ENCODE results near the gene NMNAT2. TPM values are rescaled to one million over a fixed set of nuclear protein-coding genes. Genes with fewer than 3 reads are reported as not detected.
"Not testable (repeated sequence)": the region's sequence is repeated elsewhere in the genome, so short reads cannot be mapped to it uniquely, and the experiment has no call there.

Gene NMNAT2
- total and polyA plus RNA-seq, 8 donors = 0.42 to 4.9 (median 1.8) TPM

DNA sequence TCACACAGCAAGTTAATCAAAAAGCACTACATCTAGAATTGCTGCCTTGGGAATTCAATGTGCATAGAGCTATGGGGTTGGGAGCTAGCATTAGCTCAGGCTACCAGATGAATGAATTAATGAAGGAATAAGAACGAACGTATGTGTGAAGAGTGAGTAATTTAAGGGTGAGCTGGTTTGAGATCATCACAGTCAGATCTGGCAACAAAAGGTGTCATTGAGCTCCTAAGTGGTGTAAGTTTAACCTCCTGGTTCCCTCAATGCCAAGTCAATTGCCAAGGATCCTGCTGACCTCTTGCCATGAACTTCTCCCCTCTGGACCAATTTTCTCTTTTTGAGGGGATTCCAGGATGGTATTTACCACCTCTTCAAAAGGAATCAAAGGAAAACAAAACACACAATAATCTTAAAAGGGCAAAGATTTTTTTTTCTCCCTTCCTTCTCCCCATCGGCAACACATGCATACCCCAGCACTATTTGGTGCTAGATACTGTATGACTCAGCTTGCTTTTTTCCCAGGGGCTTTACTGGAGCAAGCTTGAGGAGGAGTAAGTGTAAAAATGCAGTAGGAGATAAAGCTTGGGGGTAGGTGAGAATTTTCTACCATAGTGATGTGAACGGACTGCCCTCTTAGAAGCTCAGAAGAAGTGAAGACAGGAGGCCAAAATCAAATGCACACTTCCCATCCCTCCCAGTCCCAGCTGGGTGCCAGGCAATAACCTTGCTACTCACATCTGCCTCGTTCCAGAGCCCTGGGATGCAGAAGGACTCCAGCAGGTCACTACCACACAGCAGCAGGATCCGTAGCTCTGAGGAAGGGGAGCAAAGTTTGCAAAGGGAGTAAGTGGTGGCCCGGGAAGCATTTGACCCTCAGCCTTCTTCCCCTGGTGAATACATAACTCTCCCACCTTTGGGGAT lies 140.1 kb downstream of the NMNAT2 start:
- intact Hi-C loops (cut with DNase I) = no loop called here
- H3K27me3 ChIP-seq = no peaks in the 10 kb centered on the region
- ATAC-seq = no peak
- FAIRE-seq = no peak
- DNase-seq = no peak
- WGBS, 2 donors = 43 to 51% methylated on average over 7 of the region's 7 CpGs
- H3K36me3 ChIP-seq = no peaks in the 10 kb centered on the region
- TF ChIP-seq, protein P1, sequence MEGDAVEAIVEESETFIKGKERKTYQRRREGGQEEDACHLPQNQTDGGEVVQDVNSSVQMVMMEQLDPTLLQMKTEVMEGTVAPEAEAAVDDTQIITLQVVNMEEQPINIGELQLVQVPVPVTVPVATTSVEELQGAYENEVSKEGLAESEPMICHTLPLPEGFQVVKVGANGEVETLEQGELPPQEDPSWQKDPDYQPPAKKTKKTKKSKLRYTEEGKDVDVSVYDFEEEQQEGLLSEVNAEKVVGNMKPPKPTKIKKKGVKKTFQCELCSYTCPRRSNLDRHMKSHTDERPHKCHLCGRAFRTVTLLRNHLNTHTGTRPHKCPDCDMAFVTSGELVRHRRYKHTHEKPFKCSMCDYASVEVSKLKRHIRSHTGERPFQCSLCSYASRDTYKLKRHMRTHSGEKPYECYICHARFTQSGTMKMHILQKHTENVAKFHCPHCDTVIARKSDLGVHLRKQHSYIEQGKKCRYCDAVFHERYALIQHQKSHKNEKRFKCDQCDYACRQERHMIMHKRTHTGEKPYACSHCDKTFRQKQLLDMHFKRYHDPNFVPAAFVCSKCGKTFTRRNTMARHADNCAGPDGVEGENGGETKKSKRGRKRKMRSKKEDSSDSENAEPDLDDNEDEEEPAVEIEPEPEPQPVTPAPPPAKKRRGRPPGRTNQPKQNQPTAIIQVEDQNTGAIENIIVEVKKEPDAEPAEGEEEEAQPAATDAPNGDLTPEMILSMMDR (IDR thresholded peaks at IDR 0.05) = no peak
- H3K27ac ChIP-seq = no peak overlapping the region
- no peak overlapping the region for H3K4me3 ChIP-seq
- H3K9me3 ChIP-seq = no peaks in the 10 kb centered on the region
- H3K4me1 ChIP-seq = peaks cover 12 to 15% (median 15%) of the 10 kb centered on the region in 3 donors

DNA sequence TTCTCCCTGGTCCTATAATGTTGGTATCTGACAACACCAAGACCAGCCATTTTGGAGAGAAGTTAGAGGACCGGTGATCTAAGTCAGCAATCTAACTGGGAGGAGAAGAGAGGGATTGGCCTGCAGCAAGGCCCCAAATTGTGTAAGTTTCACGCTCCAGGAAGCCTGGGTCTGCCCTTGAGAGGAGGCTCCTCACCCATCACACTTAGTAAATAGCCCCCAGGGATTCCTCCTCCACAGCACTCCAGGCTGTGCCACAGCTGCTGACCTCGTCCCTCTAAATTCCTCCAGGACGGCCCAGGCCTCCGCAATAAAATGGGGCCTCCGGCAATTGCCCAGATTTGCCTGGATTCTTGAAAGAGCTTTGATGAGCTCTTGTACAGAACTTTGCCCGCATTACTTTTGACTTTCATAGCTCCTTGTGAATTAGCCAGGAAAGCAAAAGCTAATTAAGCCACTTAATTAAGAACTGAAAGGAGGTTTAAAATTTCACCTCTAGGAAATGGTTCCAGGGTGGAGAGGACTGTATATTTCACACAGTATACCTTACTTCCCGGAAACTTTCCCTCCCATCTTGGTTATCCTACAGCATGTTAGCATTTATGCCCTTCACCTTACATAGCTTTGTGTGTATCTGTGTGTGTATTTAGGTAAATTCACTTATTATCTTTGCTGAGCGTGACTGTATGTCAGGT lies 141.6 kb downstream of the NMNAT2 start:
- Histone ChIP-seq H3K27me3 (no peaks in the 10 kb centered on the region), H3K36me3 (no peaks in the 10 kb centered on the region), H3K4me1 (peaks cover 0 to 2% (median under 1%) of the 10 kb centered on the region in 3 donors), H3K27ac (no peak overlapping the region), H3K4me3 (no peak overlapping the region), H3K9me3 (no peaks in the 10 kb centered on the region)
- 87% methylated on average over 9 of the region's 9 CpGs for WGBS, 2 donors
- intact Hi-C loops (cut with DNase I) = no loop called here
- TF ChIP-seq, protein P1 (IDR thresholded peaks at IDR 0.05) = no peak
- ATAC-seq (no peak), FAIRE-seq (no peak), DNase-seq (no peak)

DNA sequence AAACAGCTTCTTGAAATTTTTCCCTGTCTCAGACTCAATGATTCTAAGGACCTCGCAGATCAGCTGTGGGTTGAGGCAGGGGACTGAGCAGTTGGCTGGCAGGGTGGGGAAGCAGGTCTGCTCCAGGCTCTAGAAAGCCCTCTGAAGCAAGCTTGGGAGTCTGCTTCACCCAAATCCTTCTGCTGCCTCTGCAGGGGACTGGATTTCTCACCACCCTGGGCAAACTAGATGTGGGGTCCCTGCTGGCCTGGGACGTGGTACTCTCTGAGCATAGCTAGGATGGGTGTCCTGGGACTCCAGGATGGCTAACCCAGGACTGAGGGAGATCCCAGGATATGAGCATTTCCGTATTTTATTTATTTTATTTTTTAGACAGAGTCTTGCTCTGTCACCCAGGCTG lies 142.9 kb downstream of the NMNAT2 start:
- TF ChIP-seq, protein P1 (IDR thresholded peaks at IDR 0.05) = no peak
- no peaks in the 10 kb centered on the region for H3K36me3 ChIP-seq
- intact Hi-C loops (cut with DNase I) = no loop called here
- no peaks in the 10 kb centered on the region for H3K27me3 ChIP-seq
- ATAC-seq (no peak), FAIRE-seq (no peak), DNase-seq (no peak)
- no peak overlapping the region for H3K27ac ChIP-seq
- H3K9me3 ChIP-seq = no peaks in the 10 kb centered on the region
- no peak overlapping the region for H3K4me3 ChIP-seq
- WGBS, 2 donors = 79 to 82% methylated on average over 3 of the region's 3 CpGs
- no peaks in the 10 kb centered on the region for H3K4me1 ChIP-seq

DNA sequence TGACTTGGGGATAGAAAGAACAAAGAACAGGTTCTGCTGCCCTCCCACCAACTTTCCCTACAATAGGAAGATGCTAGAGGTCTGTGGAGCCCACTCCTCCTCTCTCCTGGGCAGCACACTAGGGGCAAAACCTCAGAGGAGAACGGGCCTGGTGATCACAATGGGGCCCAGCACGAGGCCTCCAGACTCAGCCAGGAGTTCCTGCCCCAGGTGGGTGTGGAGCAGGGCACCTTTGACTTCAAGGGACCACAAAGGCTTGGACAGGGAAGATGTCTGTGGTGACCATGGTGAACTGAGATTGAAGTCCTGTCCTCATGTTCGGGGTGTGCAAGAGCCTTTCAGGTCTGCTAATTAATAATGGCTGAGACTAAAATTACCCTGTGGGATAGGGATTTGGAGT lies 143.3 kb downstream of the NMNAT2 start:
- Histone ChIP-seq H3K4me3 (no peak overlapping the region), H3K36me3 (no peaks in the 10 kb centered on the region), H3K9me3 (no peaks in the 10 kb centered on the region), H3K27ac (no peak overlapping the region), H3K27me3 (no peaks in the 10 kb centered on the region), H3K4me1 (no peaks in the 10 kb centered on the region)
- intact Hi-C loops (cut with DNase I) = no loop called here
- DNase-seq = no peak
- 63 to 75% methylated on average over 3 of the region's 3 CpGs for WGBS, 2 donors
- TF ChIP-seq, protein P1 (IDR thresholded peaks at IDR 0.05) = no peak
- FAIRE-seq = no peak
- ATAC-seq = no peak

DNA sequence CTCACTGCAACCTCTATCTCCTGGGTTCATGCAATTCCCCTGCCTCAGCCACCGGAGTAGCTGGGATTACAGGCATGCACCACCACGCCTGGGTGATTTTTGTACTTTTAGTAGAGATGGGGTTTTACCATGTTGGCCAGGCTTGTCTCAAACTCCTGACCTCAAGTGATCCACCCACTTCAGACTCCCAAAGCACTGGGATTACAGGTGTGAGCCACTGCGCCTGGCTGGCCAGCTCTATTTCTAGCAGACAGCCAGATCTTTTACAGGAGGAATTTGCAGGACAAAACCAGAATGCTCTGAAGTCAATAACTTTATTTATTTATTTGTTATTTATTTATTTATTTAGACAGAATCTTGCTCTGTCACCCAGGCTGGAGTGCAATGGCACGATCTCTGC lies 144.2 kb downstream of the NMNAT2 start:
- DNase-seq; FAIRE-seq; H3K4me3 ChIP-seq; intact Hi-C loops (cut with DNase I); H3K27ac ChIP-seq; H3K4me1 ChIP-seq; H3K27me3 ChIP-seq; H3K36me3 ChIP-seq; H3K9me3 ChIP-seq; ATAC-seq: not testable (repeated sequence)
- 89 to 100% methylated on average over 4 of the region's 4 CpGs for WGBS, 2 donors

Data from pancreas (tissue), 10 donors.